Mammary epithelial cell (primary cell): ENCODE measurements around the gene NUP93.

Source experiments
- EZH2 ChIP-seq: IDR thresholded peaks from 2 replicates; pipeline ENCODE4 v1.6.1; 2012; ENCODE audit warnings: low read length, inconsistent platforms, borderline replicate concordance
- TF ChIP-seq, protein P1 (sequence below), 2 donors: IDR thresholded peaks in 1 of 2; conservative IDR thresholded peaks in 1 of 2; 2 replicates each; pipeline ENCODE4 v1.5.1; 2011 to 2012; ENCODE audit warnings: inconsistent platforms in 2 of 2, low read length in 2 of 2, mild to moderate bottlenecking in 2 of 2, control low read depth in 1 of 2, low read depth in 1 of 2; ENCODE audit not compliant: insufficient read depth in 1 of 2; ENCODE audit errors: extremely low read depth in 1 of 2

GRCh38 chr16:56736476-56736875 is 6.5 kb downstream of the NUP93 start:
- TF ChIP-seq, protein P1, sequence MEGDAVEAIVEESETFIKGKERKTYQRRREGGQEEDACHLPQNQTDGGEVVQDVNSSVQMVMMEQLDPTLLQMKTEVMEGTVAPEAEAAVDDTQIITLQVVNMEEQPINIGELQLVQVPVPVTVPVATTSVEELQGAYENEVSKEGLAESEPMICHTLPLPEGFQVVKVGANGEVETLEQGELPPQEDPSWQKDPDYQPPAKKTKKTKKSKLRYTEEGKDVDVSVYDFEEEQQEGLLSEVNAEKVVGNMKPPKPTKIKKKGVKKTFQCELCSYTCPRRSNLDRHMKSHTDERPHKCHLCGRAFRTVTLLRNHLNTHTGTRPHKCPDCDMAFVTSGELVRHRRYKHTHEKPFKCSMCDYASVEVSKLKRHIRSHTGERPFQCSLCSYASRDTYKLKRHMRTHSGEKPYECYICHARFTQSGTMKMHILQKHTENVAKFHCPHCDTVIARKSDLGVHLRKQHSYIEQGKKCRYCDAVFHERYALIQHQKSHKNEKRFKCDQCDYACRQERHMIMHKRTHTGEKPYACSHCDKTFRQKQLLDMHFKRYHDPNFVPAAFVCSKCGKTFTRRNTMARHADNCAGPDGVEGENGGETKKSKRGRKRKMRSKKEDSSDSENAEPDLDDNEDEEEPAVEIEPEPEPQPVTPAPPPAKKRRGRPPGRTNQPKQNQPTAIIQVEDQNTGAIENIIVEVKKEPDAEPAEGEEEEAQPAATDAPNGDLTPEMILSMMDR (conservative IDR thresholded peaks at IDR 0.05 in 1 of 2, IDR thresholded peaks at IDR 0.05 in 1 of 2; ENCODE audit: extremely low read depth in 1 of 2, insufficient read depth in 1 of 2, low read depth in 1 of 2, low read length in 2 of 2), result no peak
- TF ChIP-seq EZH2, result no peak
